ENCODE data around the gene FGF14.

DNA sequence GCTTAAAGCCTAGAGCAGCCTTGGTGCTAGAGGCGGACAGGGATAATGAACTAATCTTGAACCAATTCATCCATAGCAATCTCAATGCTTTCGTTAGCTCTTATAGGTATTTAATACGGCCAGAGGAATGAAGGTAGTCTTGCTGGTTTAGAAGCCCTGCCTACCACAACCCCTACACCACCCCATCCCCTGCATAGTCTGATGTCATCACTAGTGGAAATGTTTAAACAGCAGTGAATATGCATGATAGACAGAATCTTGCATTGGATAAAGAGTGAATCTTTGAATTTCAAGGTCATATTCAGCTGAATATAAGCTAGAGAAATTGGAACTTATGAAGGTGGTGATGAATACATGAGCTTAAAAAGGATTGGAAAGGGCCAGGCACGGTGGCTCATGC lies 627.5 kb downstream of the FGF14 start:
- TF ChIP-seq, protein P1, sequence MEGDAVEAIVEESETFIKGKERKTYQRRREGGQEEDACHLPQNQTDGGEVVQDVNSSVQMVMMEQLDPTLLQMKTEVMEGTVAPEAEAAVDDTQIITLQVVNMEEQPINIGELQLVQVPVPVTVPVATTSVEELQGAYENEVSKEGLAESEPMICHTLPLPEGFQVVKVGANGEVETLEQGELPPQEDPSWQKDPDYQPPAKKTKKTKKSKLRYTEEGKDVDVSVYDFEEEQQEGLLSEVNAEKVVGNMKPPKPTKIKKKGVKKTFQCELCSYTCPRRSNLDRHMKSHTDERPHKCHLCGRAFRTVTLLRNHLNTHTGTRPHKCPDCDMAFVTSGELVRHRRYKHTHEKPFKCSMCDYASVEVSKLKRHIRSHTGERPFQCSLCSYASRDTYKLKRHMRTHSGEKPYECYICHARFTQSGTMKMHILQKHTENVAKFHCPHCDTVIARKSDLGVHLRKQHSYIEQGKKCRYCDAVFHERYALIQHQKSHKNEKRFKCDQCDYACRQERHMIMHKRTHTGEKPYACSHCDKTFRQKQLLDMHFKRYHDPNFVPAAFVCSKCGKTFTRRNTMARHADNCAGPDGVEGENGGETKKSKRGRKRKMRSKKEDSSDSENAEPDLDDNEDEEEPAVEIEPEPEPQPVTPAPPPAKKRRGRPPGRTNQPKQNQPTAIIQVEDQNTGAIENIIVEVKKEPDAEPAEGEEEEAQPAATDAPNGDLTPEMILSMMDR (IDR thresholded peaks at IDR 0.05): no peak
- no peak for TF ChIP-seq EP300 (IDR thresholded peaks at IDR 0.05)
